Type B pancreatic cell (in vitro differentiated cells): Measurements from ENCODE around the gene CHST1. TPM values are rescaled to one million over a fixed set of nuclear protein-coding genes. Genes with fewer than 3 reads are reported as not detected.

ENCODE experiments used
- DNase-seq: peaks from one replicate; pipeline ENCODE4 v3.0.0; 2021; ENCODE audit warnings: mixed read lengths; ENCODE audit not compliant: unreplicated experiment; ENCODE audit errors: extremely low spot score
- H3K27ac Mint-ChIP-seq: 2 replicates; pipeline ENCODE4 v1.8.0; 2021; ENCODE audit warnings: mild to moderate bottlenecking, mixed read lengths
- H3K27me3 Mint-ChIP-seq: 2 replicates; pipeline ENCODE4 v1.8.0; 2021; ENCODE audit warnings: mixed read lengths
- H3K36me3 Mint-ChIP-seq: 2 replicates; pipeline ENCODE4 v1.8.0; 2021; ENCODE audit warnings: mixed read lengths
- H3K4me1 Mint-ChIP-seq: one replicate; pipeline ENCODE4 v1.8.0; 2021; ENCODE audit warnings: mixed read lengths; ENCODE audit not compliant: unreplicated experiment
- H3K4me3 Mint-ChIP-seq: 2 replicates; pipeline ENCODE4 v1.8.0; 2021; ENCODE audit warnings: mild to moderate bottlenecking, mixed read lengths
- H3K9me3 Mint-ChIP-seq: 2 replicates; pipeline ENCODE4 v1.8.0; 2021; ENCODE audit warnings: mixed read lengths
- total RNA-seq: library from RNA; stranded (reverse); gene quantifications from 2 replicates; pipeline ENCODE4 v1.2.1, GENCODE V29; 2021; ENCODE audit warnings: low replicate concordance
- TF ChIP-seq, protein P1 (sequence below): fragments of 200-600 bp; sonication (generic); conservative IDR thresholded peaks from 2 replicates; pipeline ENCODE4 v1.5.0; 2021; ENCODE audit warnings: antibody characterized with exemption, mild to moderate bottlenecking

The CHST1 gene
- total RNA-seq, 1 donor from 2014 or later, result 9.2 TPM

GRCh38 chr11:45659818-45660160 lies 5.6 kb downstream of the CHST1 start:
- Mint-ChIP-seq H3K27me3 (peaks cover 53% of the 10 kb centered on the region), H3K36me3 (no peaks in the 10 kb centered on the region), H3K4me3 (no peak overlapping the region), H3K4me1 (peaks cover 48% of the 10 kb centered on the region), H3K27ac (no peak overlapping the region), H3K9me3 (no peaks in the 10 kb centered on the region)
- DNase-seq, result no peak
- TF ChIP-seq, protein P1, sequence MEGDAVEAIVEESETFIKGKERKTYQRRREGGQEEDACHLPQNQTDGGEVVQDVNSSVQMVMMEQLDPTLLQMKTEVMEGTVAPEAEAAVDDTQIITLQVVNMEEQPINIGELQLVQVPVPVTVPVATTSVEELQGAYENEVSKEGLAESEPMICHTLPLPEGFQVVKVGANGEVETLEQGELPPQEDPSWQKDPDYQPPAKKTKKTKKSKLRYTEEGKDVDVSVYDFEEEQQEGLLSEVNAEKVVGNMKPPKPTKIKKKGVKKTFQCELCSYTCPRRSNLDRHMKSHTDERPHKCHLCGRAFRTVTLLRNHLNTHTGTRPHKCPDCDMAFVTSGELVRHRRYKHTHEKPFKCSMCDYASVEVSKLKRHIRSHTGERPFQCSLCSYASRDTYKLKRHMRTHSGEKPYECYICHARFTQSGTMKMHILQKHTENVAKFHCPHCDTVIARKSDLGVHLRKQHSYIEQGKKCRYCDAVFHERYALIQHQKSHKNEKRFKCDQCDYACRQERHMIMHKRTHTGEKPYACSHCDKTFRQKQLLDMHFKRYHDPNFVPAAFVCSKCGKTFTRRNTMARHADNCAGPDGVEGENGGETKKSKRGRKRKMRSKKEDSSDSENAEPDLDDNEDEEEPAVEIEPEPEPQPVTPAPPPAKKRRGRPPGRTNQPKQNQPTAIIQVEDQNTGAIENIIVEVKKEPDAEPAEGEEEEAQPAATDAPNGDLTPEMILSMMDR, result no peak

- no peak overlapping the region for H3K27ac Mint-ChIP-seq
- DNase-seq, result no peak
- H3K36me3 Mint-ChIP-seq, result no peaks in the 10 kb centered on the region
- TF ChIP-seq, protein P1, result no peak
- H3K27me3 Mint-ChIP-seq, result peaks cover 53% of the 10 kb centered on the region
- no peaks in the 10 kb centered on the region for H3K9me3 Mint-ChIP-seq
- peaks cover 52% of the 10 kb centered on the region for H3K4me1 Mint-ChIP-seq
- H3K4me3 Mint-ChIP-seq, result no peak overlapping the region
These were observed 6.2 kb downstream of the CHST1 start for GRCh38 chr11:45659031-45659817.

GRCh38 chr11:45658292-45658991 lies 7.0 kb downstream of the CHST1 start:
- peaks cover 46% of the 10 kb centered on the region for H3K27me3 Mint-ChIP-seq
- TF ChIP-seq, protein P1, result no peak
- no peak overlapping the region for H3K27ac Mint-ChIP-seq
- no peak overlapping the region for H3K4me3 Mint-ChIP-seq
- DNase-seq, result no peak
- H3K36me3 Mint-ChIP-seq, result no peaks in the 10 kb centered on the region
- no peaks in the 10 kb centered on the region for H3K9me3 Mint-ChIP-seq
- peaks cover 59% of the 10 kb centered on the region for H3K4me1 Mint-ChIP-seq

- DNase-seq, result no peak
- H3K4me3 Mint-ChIP-seq, result no peak overlapping the region
- TF ChIP-seq, protein P1, result no peak
- H3K9me3 Mint-ChIP-seq, result no peaks in the 10 kb centered on the region
- peaks cover 58% of the 10 kb centered on the region for H3K4me1 Mint-ChIP-seq
- no peak overlapping the region for H3K27ac Mint-ChIP-seq
- H3K27me3 Mint-ChIP-seq, result peaks cover 41% of the 10 kb centered on the region
- H3K36me3 Mint-ChIP-seq, result no peaks in the 10 kb centered on the region
These were observed 7.7 kb downstream of the CHST1 start for GRCh38 chr11:45657496-45658260.

DNA sequence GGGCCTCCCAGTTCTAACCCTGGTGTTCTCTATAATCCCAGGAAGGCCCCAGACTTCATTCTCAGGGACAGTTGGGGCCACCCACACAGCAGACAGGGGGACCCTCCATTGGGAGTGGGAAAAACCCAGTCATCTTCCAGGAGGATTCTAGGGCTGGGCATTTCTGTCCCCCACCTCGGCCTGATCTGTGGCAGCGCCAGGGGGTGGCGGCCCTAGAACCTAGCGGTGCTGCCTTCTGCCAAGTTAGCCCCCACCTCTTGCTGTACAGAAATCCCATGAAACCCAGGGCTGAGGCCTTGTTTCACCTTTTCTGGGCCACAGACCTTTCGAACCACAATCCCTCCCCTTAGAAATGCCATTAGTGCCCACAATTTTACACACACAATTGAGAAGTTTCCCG lies 9.6 kb downstream of the CHST1 start:
- Mint-ChIP-seq H3K4me3 (no peak overlapping the region), H3K4me1 (peaks cover 51% of the 10 kb centered on the region), H3K27me3 (peaks cover 28% of the 10 kb centered on the region), H3K27ac (no peak overlapping the region), H3K36me3 (no peaks in the 10 kb centered on the region), H3K9me3 (no peaks in the 10 kb centered on the region)
- TF ChIP-seq, protein P1, result no peak
- no peak for DNase-seq
